RWPE1 (cell line): ENCODE results near the gene BUD13.

Source experiments
- CTCF ChIA-PET: fragments of 350-600 bp; sonication (Branson Sonifier 250); formaldehyde crosslinking; extraction: SDS; loops from one replicate; lab custom pipeline; 2021; lab: Yijun Ruan, JAX
- POLR2A ChIA-PET: fragments of 400-600 bp; formaldehyde crosslinking; extraction: SDS; loops from one replicate; lab custom pipeline; 2020; ENCODE audit warnings: antibody characterized with exemption; ENCODE audit not compliant: low non-redundant PET; lab: Yijun Ruan, JAX
- DNase-seq: peaks from one replicate; pipeline ENCODE4 v3.0.0; 2012; ENCODE audit warnings: low spot score
- H3K27ac ChIP-seq: fragments of 450-650 bp; 2 replicates; pipeline ENCODE4 v1.5.1; 2017
- CTCF ChIP-seq: fragments of 450-650 bp; conservative IDR thresholded peaks from 2 replicates; pipeline ENCODE4 v1.5.1; 2017; ENCODE audit warnings: low read depth, mild to moderate bottlenecking

Gene BUD13

GRCh38 chr11:116792869-116793771 lies 20.3 kb upstream of the BUD13 start:
- DNase-seq: peak; percentile 64
- CTCF ChIA-PET: interaction anchor here (0.6 to 0.8 kb wide), 5 partner anchors 37 to 822 kb away, joined by 3 to 4 read pairs (median 3); partner anchors contain the start of gene APOC3
- TF ChIP-seq CTCF: no peak
- POLR2A ChIA-PET: no interaction called here
- H3K27ac ChIP-seq: no peak overlapping the region

- CTCF ChIA-PET: interaction anchor here (0.7 kb wide), 2 partner anchors 63 to 407 kb away, joined by 3 to 4 read pairs; no protein-coding TSS in a partner anchor
- no peak overlapping the region for H3K27ac ChIP-seq
- TF ChIP-seq CTCF: no peak
- DNase-seq: no peak
- POLR2A ChIA-PET: no interaction called here
Observed at GRCh38 chr11:116792144-116792868, 19.5 kb upstream of the BUD13 start.

DNA sequence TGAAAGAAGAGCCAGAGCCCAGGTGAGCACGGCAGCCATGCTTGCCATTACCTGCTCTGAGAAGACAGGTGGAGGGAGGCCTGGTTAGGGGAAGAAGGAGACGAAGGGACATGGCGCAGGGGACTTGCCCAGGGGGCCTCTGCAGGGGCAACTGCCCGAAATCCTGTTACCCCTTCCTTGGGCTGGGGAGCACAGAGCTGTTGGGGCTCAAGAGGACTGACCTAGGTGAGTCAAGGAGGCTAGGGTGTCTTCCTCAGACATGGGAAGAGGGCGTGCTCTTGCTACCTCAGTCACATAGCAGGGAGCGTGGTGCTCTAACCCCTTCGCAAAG lies 19.0 kb upstream of the BUD13 start, which contains the start of gene APOA5:
APOA5 (minus strand) TSS at position 67 of the 331 bp plus-strand sequence; CDS start at position 48, 19 bp downstream.
- CTCF ChIA-PET: interaction anchor here (0.7 to 2.2 kb wide), 2 partner anchors 44 to 407 kb away, joined by 3 to 8 read pairs; no protein-coding TSS in a partner anchor
- POLR2A ChIA-PET: no interaction called here
- DNase-seq: no peak
- H3K27ac ChIP-seq: no peak within 1 kb of the TSS
- no peak for TF ChIP-seq CTCF

- no peak overlapping the region for H3K27ac ChIP-seq
Observed at GRCh38 chr11:116791002-116791812, 18.4 kb upstream of the BUD13 start.

More at GRCh38 chr11:116791002-116791812, 18.4 kb upstream of the BUD13 start:
- TF ChIP-seq CTCF: peak; percentile 50; the same call in 1 of the 2 replicates
- CTCF ChIA-PET: interaction anchor here (0.7 to 2.2 kb wide), 4 partner anchors 45 to 408 kb away, joined by 3 to 8 read pairs (median 5); no protein-coding TSS in a partner anchor
- peak; percentile 40 for DNase-seq
- POLR2A ChIA-PET: no interaction called here
